ENCODE data around the gene RFTN2.
"Not testable (repeated sequence)": the region's sequence is repeated elsewhere in the genome, so short reads cannot be mapped to it uniquely, and the experiment has no call there.

The RFTN2 gene

DNA sequence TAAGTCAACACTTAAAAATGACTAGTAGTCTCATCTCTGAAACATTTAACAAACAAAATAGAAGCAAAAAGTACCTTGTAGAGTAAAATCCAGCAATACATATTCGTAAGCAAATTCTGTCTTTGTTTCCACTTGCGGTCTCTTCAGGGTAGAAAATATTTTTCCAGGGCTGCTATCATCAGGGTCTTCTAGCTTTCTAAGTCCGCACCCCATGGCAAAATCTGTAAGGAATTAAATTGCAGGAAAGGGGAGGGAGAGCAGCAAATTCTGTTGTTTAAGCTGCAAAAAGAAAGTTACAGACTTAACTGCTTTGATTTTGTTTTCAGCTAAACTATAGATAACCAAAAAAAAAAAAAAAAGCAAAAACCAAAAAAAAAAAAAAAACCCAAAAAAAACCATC is at the start of gene RFTN2:
TSS of gene RFTN2 (minus strand) at position 342 of the 400 bp plus-strand sequence. CDS start at position 213, 129 bp downstream.
- no peak for DNase-seq (ENCODE audit: extremely low read depth, low read depth)
- H3K4me3 ChIP-seq (replicated peaks; ENCODE audit: low read depth, low read length): peak within 1 kb of the TSS; percentile 36
- TF ChIP-seq, protein P1, sequence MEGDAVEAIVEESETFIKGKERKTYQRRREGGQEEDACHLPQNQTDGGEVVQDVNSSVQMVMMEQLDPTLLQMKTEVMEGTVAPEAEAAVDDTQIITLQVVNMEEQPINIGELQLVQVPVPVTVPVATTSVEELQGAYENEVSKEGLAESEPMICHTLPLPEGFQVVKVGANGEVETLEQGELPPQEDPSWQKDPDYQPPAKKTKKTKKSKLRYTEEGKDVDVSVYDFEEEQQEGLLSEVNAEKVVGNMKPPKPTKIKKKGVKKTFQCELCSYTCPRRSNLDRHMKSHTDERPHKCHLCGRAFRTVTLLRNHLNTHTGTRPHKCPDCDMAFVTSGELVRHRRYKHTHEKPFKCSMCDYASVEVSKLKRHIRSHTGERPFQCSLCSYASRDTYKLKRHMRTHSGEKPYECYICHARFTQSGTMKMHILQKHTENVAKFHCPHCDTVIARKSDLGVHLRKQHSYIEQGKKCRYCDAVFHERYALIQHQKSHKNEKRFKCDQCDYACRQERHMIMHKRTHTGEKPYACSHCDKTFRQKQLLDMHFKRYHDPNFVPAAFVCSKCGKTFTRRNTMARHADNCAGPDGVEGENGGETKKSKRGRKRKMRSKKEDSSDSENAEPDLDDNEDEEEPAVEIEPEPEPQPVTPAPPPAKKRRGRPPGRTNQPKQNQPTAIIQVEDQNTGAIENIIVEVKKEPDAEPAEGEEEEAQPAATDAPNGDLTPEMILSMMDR (IDR thresholded peaks at IDR 0.05; ENCODE audit: low read depth, low read length, missing control alignments): no peak

GRCh38 chr2:197717863-197718262 is 42.5 kb upstream of the RFTN2 start:
- TF ChIP-seq, protein P1 (IDR thresholded peaks at IDR 0.05; ENCODE audit: low read depth, low read length, missing control alignments): no peak
- H3K4me3 ChIP-seq (replicated peaks; ENCODE audit: low read depth, low read length): no peak overlapping the region
- DNase-seq (ENCODE audit: extremely low read depth, low read depth): no peak

- TF ChIP-seq, protein P1 (IDR thresholded peaks at IDR 0.05; ENCODE audit: low read depth, low read length, missing control alignments): no peak
- DNase-seq (ENCODE audit: extremely low read depth, low read depth): no peak
- no peak overlapping the region for H3K4me3 ChIP-seq (replicated peaks; ENCODE audit: low read depth, low read length)
Measured at GRCh38 chr2:197713271-197713670, 37.9 kb upstream of the RFTN2 start.

DNA sequence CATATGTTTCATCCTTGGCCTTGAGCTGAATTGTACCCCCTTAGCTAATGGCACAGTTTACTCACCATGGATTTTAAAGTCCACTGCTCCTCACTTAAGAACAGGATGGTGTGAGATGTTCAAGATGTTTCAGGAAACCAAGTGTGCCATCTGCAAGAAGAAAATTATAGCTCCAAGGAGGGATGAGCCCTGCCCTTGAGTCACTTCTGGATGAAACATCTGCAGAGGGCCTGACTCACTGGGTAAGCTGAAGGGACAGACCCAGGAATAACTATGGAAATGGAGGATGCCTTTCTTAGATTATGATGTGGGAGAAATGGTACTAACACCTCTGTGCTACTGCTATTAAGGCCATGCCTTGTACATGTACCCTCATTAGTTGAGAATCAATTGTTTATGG is 36.2 kb upstream of the RFTN2 start:
- H3K4me3 ChIP-seq (replicated peaks; ENCODE audit: low read depth, low read length): no peak overlapping the region
- TF ChIP-seq, protein P1 (IDR thresholded peaks at IDR 0.05; ENCODE audit: low read depth, low read length, missing control alignments): no peak
- no peak for DNase-seq (ENCODE audit: extremely low read depth, low read depth)

DNA sequence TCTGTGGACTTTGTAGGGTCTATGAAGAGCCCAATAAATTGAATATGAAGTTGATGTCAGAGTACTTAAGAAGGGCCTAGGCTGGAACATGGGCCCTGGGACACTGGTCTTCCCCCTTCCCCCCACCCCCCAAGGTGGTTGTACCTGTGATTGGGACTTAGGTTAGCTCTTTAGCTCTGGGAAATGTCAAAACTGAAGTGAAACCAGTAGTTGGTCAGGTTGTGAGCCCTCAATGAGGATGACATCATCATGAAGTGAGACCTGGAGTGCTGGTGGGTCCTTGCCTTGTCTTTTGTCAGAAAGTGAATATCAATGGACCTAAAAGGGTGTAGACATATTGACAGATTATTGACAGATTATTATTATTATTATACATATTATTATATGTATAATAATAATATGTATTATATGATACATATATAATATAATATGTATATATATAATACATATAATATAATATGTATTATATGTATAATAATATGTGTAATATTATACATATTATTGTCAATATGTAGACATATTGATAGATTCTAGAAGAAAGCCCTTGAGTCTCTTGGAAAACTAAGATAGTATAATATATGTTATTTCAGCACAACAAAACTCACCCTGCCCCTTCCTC is 35.1 kb upstream of the RFTN2 start:
- TF ChIP-seq, protein P1 (IDR thresholded peaks at IDR 0.05; ENCODE audit: low read depth, low read length, missing control alignments): no peak
- no peak for DNase-seq (ENCODE audit: extremely low read depth, low read depth)
- no peak overlapping the region for H3K4me3 ChIP-seq (replicated peaks; ENCODE audit: low read depth, low read length)

DNA sequence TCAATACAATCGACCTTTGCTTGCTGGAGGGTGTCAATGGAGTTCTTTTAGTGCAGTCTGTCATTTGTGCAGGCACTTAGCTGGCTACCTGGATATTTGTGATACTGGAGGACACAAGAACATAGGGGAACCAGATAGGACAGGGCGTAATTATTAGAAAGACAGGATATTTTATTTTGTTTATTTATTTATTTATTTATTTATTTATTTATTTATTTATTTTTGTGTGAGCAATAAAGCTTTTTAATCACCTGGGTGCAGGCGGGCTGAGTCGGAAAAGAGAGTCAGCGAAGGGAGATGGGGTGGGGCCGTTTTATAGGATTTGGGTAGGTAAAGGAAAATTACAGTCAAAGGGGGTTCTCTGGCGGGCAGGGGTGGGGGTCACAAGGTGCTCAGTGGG is 33.8 kb upstream of the RFTN2 start:
- not testable (repeated sequence) for DNase-seq (ENCODE audit: extremely low read depth, low read depth)
- peak overlapping the region; percentile 94 for H3K4me3 ChIP-seq (replicated peaks; ENCODE audit: low read depth, low read length)

DNA sequence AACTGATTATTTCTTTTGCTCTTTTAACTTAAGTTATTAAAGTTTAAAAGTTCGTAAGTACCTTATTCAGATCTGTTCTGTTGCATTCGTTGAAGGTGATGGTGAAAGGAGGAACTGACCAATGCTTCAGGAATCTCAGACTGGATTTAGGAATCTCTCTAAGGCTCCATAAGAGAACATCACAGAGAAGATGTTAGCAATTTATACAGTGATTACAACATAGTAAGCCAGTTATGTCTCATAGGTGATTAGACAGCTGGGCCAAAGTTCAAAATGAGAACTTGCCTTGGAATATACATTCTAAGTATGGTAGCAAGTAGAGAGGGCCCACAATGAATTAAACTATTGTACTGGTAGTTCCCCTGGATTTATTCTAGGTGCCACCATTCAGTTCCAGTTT is 32.9 kb upstream of the RFTN2 start:
- H3K4me3 ChIP-seq (replicated peaks; ENCODE audit: low read depth, low read length): peak overlapping the region; percentile 94
- TF ChIP-seq, protein P1 (IDR thresholded peaks at IDR 0.05; ENCODE audit: low read depth, low read length, missing control alignments): no peak
- no peak for DNase-seq (ENCODE audit: extremely low read depth, low read depth)

Measured in HFF-Myc (cell line).